ENCODE data around the gene SREBF1. TPM values are rescaled to one million over a fixed set of nuclear protein-coding genes. Genes with fewer than 3 reads are reported as not detected.
A peak's percentile ranks its signal among the peaks of the same experiment; 100 is the strongest.

SREBF1 gene
- total RNA-seq, 2 experiments from 2014 or later: 218 to 229 TPM

DNA sequence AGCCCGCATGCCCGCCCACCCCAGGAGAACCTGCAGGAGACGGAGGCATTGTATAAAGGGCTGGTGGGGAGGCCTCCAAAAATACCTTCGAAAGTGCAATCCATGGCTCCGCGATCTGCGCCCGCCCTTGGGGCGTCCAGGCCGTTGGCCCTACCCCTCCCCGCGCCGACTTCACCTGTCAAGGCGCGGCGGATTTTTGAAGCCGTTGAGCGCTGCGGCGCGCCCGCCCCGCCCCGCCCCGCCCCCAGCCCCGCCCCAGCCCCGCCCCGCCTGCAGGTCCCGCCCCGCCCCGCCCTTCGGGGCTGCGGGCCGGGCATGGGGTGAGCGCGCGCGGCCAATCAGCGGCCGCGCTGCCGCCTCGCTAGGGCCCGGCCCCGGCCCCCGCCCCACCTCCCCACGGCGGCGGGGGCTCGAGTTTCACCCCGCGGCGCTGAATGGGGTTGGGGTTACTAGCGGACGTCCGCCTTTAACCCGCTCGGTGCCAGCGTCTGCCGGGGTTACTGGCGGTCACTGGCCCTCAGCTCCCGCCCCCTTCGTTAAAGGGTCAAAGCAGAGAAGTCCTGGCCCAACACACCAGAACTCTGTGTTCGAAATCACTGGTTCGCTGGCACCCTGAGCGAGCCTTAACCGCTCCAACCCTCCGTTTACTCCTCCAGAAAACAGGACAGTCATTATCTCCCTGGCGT lies 13.2 kb downstream of the SREBF1 start:
- peak overlapping the region; percentile 91 for H3K4me3 Mint-ChIP-seq
- DNase-seq: peak; percentile 89
- no peaks in the 10 kb centered on the region for H3K9me3 Mint-ChIP-seq
- peak overlapping the region; percentile 94 for H3K27ac Mint-ChIP-seq
- POLR2A ChIA-PET: interaction anchor here (0.5 to 11.0 kb wide), 7 partner anchors 10 to 207 kb away, joined by 3 to 260 read pairs (median 6); partner anchors contain the start of gene SREBF1
- H3K36me3 Mint-ChIP-seq: peaks cover 32% of the 10 kb centered on the region
- no peaks in the 10 kb centered on the region for H3K27me3 Mint-ChIP-seq
- peaks cover 80% of the 10 kb centered on the region for H3K4me1 Mint-ChIP-seq
- ATAC-seq (ENCODE audit: low read depth): peak; percentile 86

GRCh38 chr17:17822616-17823015 lies 14.2 kb downstream of the SREBF1 start:
- no peaks in the 10 kb centered on the region for H3K9me3 Mint-ChIP-seq
- H3K36me3 Mint-ChIP-seq: peaks cover 34% of the 10 kb centered on the region
- peak overlapping the region; percentile 76 for H3K27ac Mint-ChIP-seq

GRCh38 chr17:17822189-17822588 lies 14.6 kb downstream of the SREBF1 start:
- DNase-seq: no peak
- ATAC-seq (ENCODE audit: low read depth): no peak
- Mint-ChIP-seq H3K9me3 (no peaks in the 10 kb centered on the region), H3K4me1 (peaks cover 76% of the 10 kb centered on the region), H3K27me3 (no peaks in the 10 kb centered on the region), H3K27ac (peak overlapping the region; percentile 76), H3K36me3 (peaks cover 34% of the 10 kb centered on the region), H3K4me3 (peak overlapping the region; percentile 91)
- POLR2A ChIA-PET: interaction anchor here (1.0 to 11.0 kb wide), 9 partner anchors 8 to 140 kb away, joined by 3 to 260 read pairs (median 4); partner anchors contain the start of gene SREBF1

More at GRCh38 chr17:17822616-17823015, 14.2 kb downstream of the SREBF1 start:
- ATAC-seq (ENCODE audit: low read depth) (no peak), DNase-seq (no peak)
- no peaks in the 10 kb centered on the region for H3K27me3 Mint-ChIP-seq
- peak overlapping the region; percentile 91 for H3K4me3 Mint-ChIP-seq
- peaks cover 78% of the 10 kb centered on the region for H3K4me1 Mint-ChIP-seq
- POLR2A ChIA-PET: interaction anchor here (1.0 to 11.0 kb wide), 10 partner anchors 9 to 140 kb away, joined by 3 to 260 read pairs (median 4); partner anchors contain the start of gene SREBF1

DNA sequence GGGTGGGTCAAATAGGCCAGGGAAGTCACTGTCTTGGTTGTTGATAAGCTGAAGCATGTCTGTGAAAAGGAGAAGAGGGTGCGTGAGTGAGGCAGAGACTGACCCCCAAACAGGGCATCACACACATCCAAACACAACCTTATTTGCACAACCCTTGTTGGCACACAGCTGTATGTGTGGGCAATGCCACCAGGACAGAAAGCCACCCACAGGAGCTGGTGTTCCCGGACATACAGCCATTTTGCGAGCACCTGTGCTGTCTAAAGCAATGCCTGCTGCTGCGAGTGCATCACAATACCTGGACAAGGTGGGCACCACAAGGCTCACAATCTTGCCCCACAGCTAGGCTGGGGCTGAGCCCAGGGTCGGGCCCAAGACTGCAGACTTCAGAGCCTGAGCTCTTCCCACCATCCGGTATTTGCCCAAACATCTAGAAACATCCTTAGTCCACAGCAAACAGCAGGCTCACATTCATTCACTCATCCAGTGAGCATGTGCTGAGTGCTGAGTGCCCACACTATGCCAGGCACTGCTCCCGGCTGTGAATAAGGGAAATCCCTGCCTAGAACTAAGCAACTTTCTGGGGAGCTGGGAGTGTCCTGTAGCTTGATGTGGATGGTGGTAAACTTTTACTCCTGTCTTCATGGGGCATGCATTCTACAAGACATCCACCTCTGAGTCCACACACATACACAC lies 16.2 kb downstream of the SREBF1 start:
- Mint-ChIP-seq H3K4me1 (peaks cover 60% of the 10 kb centered on the region), H3K27ac (peak overlapping the region; percentile 87), H3K27me3 (no peaks in the 10 kb centered on the region), H3K9me3 (no peaks in the 10 kb centered on the region), H3K4me3 (peak overlapping the region; percentile 91), H3K36me3 (peaks cover 39% of the 10 kb centered on the region)
- POLR2A ChIA-PET: interaction anchor here (0.6 to 11.0 kb wide), 11 partner anchors 7 to 527 kb away, joined by 3 to 260 read pairs (median 5); partner anchors contain the start of gene SREBF1
- ATAC-seq (ENCODE audit: low read depth): no peak
- no peak for DNase-seq

DNA sequence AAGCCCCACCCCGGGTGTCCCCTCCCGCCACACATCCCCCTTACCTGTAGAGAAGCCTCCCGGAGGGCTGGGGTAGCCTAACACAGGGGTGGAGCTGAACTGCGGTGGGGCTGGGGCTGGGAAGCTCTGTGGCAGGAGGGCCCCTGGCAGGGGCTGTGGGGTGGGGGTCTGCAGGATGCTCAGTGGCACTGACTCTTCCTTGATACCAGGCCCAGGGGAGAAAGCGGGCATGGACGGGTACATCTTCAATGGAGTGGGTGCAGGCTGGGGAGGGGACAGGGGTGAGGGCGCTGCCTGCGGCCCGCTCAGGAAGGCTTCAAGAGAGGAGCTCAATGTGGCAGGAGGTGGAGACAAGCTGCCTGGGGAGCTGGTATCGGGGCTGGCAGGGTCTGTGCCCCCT lies 16.7 kb downstream of the SREBF1 start:
- no peak for ATAC-seq (ENCODE audit: low read depth)
- peaks cover 58% of the 10 kb centered on the region for H3K4me1 Mint-ChIP-seq
- peak overlapping the region; percentile 91 for H3K4me3 Mint-ChIP-seq
- no peaks in the 10 kb centered on the region for H3K27me3 Mint-ChIP-seq
- H3K9me3 Mint-ChIP-seq: no peaks in the 10 kb centered on the region
- DNase-seq: no peak
- H3K27ac Mint-ChIP-seq: peak overlapping the region; percentile 87
- POLR2A ChIA-PET: interaction anchor here (0.6 to 11.0 kb wide), 9 partner anchors 8 to 59 kb away, joined by 3 to 260 read pairs (median 5); partner anchors contain the start of gene SREBF1
- H3K36me3 Mint-ChIP-seq: peaks cover 40% of the 10 kb centered on the region

GRCh38 chr17:17819561-17819995 lies 17.2 kb downstream of the SREBF1 start:
- H3K4me1 Mint-ChIP-seq: peaks cover 53% of the 10 kb centered on the region
- peak overlapping the region; percentile 91 for H3K4me3 Mint-ChIP-seq
- no peak for DNase-seq
- POLR2A ChIA-PET: interaction anchor here (1.1 to 11.0 kb wide), 6 partner anchors 11 to 35 kb away, joined by 3 to 260 read pairs (median 10); partner anchors contain the start of gene SREBF1
- peak; percentile 25 for ATAC-seq (ENCODE audit: low read depth)
- H3K9me3 Mint-ChIP-seq: no peaks in the 10 kb centered on the region
- H3K36me3 Mint-ChIP-seq: peaks cover 40% of the 10 kb centered on the region
- H3K27ac Mint-ChIP-seq: peak overlapping the region; percentile 87
- no peaks in the 10 kb centered on the region for H3K27me3 Mint-ChIP-seq

DNA sequence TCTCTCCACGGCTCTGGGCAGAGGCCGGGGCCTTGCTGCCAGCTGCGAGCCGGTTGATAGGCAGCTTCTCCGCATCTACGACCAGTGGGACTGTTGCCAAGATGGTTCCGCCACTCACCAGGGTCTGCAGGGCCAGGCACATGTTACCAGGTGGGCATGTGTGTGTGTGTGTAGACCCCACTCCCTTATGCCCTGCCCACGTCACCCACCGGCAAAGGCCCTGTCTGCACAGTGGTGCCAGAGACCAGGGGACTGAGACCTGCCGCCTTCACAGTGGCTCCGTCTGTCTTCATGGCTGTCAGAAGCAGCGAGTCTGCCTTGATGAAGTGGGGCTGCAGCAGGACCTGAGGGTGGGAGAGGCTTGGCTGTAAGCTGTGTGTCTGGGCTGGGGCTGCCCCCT lies 17.7 kb downstream of the SREBF1 start:
- H3K4me3 Mint-ChIP-seq: no peak overlapping the region

DNA sequence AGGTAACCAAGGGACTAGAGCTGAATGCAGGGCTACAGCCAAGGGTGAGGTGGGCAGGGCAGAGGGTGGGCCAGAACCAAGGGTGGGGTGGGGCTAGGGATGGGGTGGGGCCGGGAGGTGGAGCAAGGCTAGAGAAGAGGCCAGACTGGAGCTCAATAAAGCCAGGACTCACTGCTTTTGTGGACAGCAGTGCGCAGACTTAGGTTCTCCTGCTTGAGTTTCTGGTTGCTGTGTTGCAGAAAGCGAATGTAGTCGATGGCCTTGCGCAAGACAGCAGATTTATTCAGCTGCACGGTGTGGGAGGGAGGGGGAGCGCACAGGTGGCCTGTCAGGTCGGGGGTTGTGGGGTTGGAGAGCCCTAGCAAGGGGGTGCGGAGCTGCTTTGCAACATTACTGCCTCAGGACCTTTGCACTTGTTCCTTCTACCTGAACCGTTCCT lies 18.7 kb downstream of the SREBF1 start:
- POLR2A ChIA-PET: interaction anchor here (1.1 to 11.0 kb wide), 4 partner anchors 9 to 31 kb away, joined by 4 to 260 read pairs (median 10); partner anchors contain the start of gene SREBF1
- no peaks in the 10 kb centered on the region for H3K27me3 Mint-ChIP-seq
- H3K4me1 Mint-ChIP-seq: peaks cover 48% of the 10 kb centered on the region
- H3K36me3 Mint-ChIP-seq: peaks cover 40% of the 10 kb centered on the region
- H3K9me3 Mint-ChIP-seq: no peaks in the 10 kb centered on the region
- H3K4me3 Mint-ChIP-seq: no peak overlapping the region
- DNase-seq (no peak), ATAC-seq (ENCODE audit: low read depth) (no peak)
- H3K27ac Mint-ChIP-seq: no peak overlapping the region

More for the DNA sequence above, 17.7 kb downstream of the SREBF1 start:
- POLR2A ChIA-PET: interaction anchor here (1.3 to 11.0 kb wide), 3 partner anchors 15 to 34 kb away, joined by 3 to 260 read pairs (median 12); partner anchors contain the start of gene SREBF1
- ATAC-seq (ENCODE audit: low read depth) (no peak), DNase-seq (no peak)
- H3K27me3 Mint-ChIP-seq: no peaks in the 10 kb centered on the region
- peaks cover 49% of the 10 kb centered on the region for H3K4me1 Mint-ChIP-seq
- H3K27ac Mint-ChIP-seq: no peak overlapping the region
- peaks cover 40% of the 10 kb centered on the region for H3K36me3 Mint-ChIP-seq
- H3K9me3 Mint-ChIP-seq: no peaks in the 10 kb centered on the region

GRCh38 chr17:17817552-17817947 lies 19.2 kb downstream of the SREBF1 start:
- POLR2A ChIA-PET: interaction anchor here (1.1 to 11.0 kb wide), 4 partner anchors 9 to 32 kb away, joined by 4 to 260 read pairs (median 6); partner anchors contain the start of gene SREBF1
- H3K9me3 Mint-ChIP-seq: no peaks in the 10 kb centered on the region
- H3K4me3 Mint-ChIP-seq: no peak overlapping the region
- no peaks in the 10 kb centered on the region for H3K27me3 Mint-ChIP-seq
- DNase-seq (no peak), ATAC-seq (ENCODE audit: low read depth) (no peak)
- H3K36me3 Mint-ChIP-seq: peaks cover 37% of the 10 kb centered on the region
- no peak overlapping the region for H3K27ac Mint-ChIP-seq
- peaks cover 50% of the 10 kb centered on the region for H3K4me1 Mint-ChIP-seq

DNA sequence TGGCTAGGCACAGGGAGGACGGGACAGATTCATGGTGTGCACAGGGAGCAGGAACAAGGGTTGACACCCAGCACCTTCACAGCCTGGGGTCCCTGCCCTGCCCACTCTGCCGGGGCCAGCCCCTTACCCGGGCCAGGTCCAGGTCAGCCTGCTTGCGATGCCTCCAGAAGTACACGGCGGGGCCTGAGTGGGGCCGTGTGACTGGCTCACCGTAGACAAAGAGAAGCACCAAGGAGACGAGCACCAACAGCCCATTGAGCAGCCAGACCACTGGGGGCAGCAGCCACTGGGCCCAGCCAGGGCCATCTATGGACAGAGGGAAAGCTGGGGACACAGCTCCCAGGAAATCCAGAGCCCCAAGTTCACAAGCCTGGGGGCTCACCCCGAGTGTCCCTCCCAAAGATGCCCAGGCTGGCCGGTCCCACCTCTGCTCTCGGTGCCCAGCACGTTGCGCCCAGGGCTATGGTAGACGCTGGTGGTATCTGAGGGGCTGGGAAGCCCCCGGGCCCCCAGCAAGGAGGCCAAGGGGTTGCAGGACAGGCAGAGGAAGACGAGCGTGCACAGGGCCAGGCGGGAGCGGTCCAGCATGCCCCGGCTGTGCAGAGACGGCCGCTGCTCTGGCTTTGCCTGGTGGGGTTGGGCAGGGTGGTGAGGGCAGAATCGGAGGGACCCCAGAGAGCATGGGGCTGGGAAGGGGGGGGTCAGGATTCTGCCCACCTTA lies 19.8 kb downstream of the SREBF1 start:
- Mint-ChIP-seq H3K9me3 (no peaks in the 10 kb centered on the region), H3K36me3 (peaks cover 33% of the 10 kb centered on the region), H3K27me3 (no peaks in the 10 kb centered on the region), H3K4me3 (no peak overlapping the region), H3K27ac (no peak overlapping the region), H3K4me1 (peaks cover 44% of the 10 kb centered on the region)
- POLR2A ChIA-PET: interaction anchor here (0.8 to 1.7 kb wide), 3 partner anchors 8 to 38 kb away, joined by 3 to 5 read pairs (median 4); no protein-coding TSS in a partner anchor
- DNase-seq: no peak
- ATAC-seq (ENCODE audit: low read depth): no peak

- Mint-ChIP-seq H3K4me1 (peaks cover 40% of the 10 kb centered on the region), H3K36me3 (peaks cover 30% of the 10 kb centered on the region), H3K27ac (no peak overlapping the region), H3K9me3 (no peaks in the 10 kb centered on the region), H3K27me3 (no peaks in the 10 kb centered on the region), H3K4me3 (no peak overlapping the region)
- ATAC-seq (ENCODE audit: low read depth) (no peak), DNase-seq (no peak)
- POLR2A ChIA-PET: interaction anchor here (0.8 to 1.7 kb wide), 3 partner anchors 33 to 159 kb away, joined by 3 to 5 read pairs (median 4); no protein-coding TSS in a partner anchor
These were observed 20.5 kb downstream of the SREBF1 start for GRCh38 chr17:17816240-17816814.

Data from activated naive CD8-positive, alpha-beta T cell treated with anti-CD3 and anti-CD28 coated beads, Interleukin-2, amount 10 ng/mL, durations not matched to agents 7 days and 5 days (primary cell).